Measurements from ENCODE around the gene TEAD3.
A peak's percentile ranks its signal among the peaks of the same experiment; 100 is the strongest.

TEAD3 gene

DNA sequence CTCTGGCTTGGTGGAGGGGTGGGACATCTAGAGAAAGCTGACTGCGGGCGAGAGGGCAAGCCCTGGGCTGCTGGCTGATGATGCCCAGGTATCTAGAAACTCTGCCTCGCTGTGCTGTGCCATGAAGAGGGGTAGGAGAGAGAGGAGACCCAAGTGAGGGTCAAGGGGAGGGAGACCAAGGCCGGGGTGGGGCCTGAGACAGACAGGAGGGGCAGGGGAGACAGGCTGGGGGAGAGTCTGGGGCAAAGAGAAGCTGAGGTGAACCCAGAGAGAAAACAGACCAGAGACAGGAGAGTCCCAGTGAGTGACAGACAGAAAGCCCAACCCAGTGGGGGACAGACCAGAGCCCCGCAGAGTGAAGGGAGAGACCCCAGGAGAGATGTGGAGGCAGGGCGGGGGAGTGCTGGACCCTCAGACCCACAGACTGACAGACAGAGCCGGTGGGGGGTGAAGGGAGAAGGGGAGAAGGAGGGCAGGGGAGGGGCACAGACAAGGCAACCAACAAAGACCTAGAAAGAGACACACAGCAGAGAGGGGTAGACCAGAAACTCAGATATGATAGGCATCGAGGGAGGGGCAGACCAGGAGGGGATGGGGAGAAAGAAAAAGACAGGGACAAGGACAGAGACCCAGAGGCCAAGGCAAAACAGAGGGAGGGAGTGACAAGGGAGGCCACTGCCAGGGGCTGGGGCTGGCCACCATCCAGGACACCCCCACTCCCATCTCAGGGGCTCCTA lies 5.9 kb downstream of the TEAD3 start:
- Mint-ChIP-seq H3K27ac (no peak overlapping the region), H3K9me3 (no peaks in the 10 kb centered on the region), H3K4me3 (no peak overlapping the region), H3K4me1 (ENCODE audit: low read depth) (peaks cover 25% of the 10 kb centered on the region), H3K27me3 (no peaks in the 10 kb centered on the region), H3K36me3 (ENCODE audit: low read depth) (no peaks in the 10 kb centered on the region)
- no peak for DNase-seq

- DNase-seq = no peak
- no peaks in the 10 kb centered on the region for H3K36me3 Mint-ChIP-seq (ENCODE audit: low read depth)
- no peak overlapping the region for H3K4me3 Mint-ChIP-seq
- peaks cover 23% of the 10 kb centered on the region for H3K4me1 Mint-ChIP-seq (ENCODE audit: low read depth)
- H3K27me3 Mint-ChIP-seq = no peaks in the 10 kb centered on the region
- no peak overlapping the region for H3K27ac Mint-ChIP-seq
- H3K9me3 Mint-ChIP-seq = no peaks in the 10 kb centered on the region
Observed at GRCh38 chr6:35489995-35490791, 6.7 kb downstream of the TEAD3 start.

GRCh38 chr6:35489066-35489465 lies 7.8 kb downstream of the TEAD3 start:
- no peaks in the 10 kb centered on the region for H3K36me3 Mint-ChIP-seq (ENCODE audit: low read depth)
- H3K9me3 Mint-ChIP-seq = no peaks in the 10 kb centered on the region
- no peak overlapping the region for H3K27ac Mint-ChIP-seq
- H3K4me3 Mint-ChIP-seq = no peak overlapping the region
- H3K27me3 Mint-ChIP-seq = no peaks in the 10 kb centered on the region
- H3K4me1 Mint-ChIP-seq (ENCODE audit: low read depth) = peaks cover 19% of the 10 kb centered on the region
- DNase-seq = no peak

GRCh38 chr6:35488517-35488862 lies 8.4 kb downstream of the TEAD3 start:
- H3K4me1 Mint-ChIP-seq (ENCODE audit: low read depth) = peaks cover 14% of the 10 kb centered on the region
- H3K9me3 Mint-ChIP-seq = no peaks in the 10 kb centered on the region
- H3K27me3 Mint-ChIP-seq = no peaks in the 10 kb centered on the region
- no peak overlapping the region for H3K27ac Mint-ChIP-seq
- H3K36me3 Mint-ChIP-seq (ENCODE audit: low read depth) = no peaks in the 10 kb centered on the region
- DNase-seq = no peak
- no peak overlapping the region for H3K4me3 Mint-ChIP-seq

DNA sequence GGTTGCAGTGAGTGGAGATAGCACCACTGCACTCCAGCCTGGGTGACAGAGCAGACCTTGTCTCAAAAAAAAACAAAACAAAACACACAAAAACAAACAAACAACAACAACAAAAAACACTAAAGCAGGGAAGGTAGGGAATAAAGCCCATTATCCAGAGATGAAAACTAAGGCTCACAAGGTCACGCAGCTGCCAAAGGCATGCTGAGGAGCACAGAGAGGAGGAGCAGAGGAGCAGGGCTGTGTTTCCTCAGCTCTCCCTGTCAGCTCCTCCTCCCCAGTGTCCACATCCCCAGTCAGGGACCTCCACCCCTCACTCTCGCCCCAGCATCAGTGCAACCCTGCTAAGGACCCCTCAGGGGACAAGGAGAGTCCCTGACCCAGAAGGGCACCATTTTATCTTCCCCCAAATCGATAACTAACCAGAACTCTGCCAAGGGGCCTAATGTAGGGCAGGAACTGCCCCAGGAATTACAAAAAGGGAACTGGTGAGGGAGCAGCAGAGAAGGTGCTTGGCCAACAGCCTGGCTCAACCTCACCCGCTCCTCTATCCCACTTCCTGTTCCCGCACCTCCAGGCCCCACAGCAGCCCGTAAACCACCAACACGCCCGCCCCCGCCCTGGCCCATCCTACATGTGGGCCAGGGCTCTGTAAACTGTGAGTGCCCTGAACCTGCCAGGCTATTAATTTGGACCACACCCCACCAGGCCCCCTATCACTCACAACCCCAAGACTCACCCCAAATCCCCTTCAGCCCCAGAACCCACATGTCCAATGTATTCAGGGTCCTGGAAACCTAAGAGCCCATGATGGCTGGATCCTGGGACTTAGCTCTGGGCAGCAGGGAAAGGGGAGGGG lies 9.0 kb downstream of the TEAD3 start:
- no peak overlapping the region for H3K4me3 Mint-ChIP-seq
- no peak for DNase-seq
- peaks cover 10% of the 10 kb centered on the region for H3K4me1 Mint-ChIP-seq (ENCODE audit: low read depth)
- H3K27ac Mint-ChIP-seq = no peak overlapping the region
- H3K9me3 Mint-ChIP-seq = no peaks in the 10 kb centered on the region
- H3K27me3 Mint-ChIP-seq = no peaks in the 10 kb centered on the region
- no peaks in the 10 kb centered on the region for H3K36me3 Mint-ChIP-seq (ENCODE audit: low read depth)

DNA sequence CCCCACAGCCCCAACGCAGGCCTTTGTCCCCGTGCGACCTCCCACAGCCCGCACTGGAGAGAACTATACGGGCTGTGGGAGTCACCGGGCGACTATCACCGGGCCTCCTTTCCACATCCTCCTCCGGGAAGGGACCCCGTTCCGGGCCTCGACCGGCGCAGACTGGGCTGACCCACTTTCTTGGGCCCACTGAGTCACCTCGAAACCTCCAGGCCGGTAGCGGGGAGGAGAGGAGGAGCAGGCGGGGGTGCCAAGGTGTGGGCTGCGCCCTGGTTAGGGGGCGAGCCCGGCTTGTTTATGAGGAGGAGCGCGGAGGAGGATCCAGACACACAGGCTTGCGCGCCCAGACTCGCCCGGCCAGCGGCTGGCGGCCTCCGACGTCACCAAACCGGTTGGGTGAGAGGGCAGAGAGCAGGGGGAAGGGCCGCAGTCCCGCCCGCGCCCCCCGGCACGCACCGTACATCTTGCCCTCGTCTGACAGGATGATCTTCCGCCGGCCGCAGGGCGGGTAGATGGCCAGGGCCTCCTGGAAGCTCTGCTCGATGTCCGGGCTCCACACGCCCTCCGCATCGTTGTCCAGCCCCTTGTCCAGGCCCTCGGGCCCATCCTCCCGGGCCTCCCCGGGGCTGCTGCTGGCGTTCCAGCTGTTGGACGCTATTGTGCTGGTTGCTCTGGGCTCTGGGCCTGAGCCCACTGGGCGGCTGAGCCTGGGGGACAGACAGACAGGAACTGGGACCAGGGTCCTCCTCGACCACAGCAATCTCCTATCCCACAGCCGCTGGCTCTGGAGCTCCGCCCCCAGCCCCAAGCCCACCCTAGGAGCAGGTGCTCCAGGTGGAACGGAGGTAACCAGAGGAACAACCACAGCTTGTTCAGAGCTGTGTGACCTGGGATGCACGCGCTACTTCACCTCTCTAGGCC lies 10.6 kb downstream of the TEAD3 start:
- peaks cover 7% of the 10 kb centered on the region for H3K4me1 Mint-ChIP-seq (ENCODE audit: low read depth)
- H3K9me3 Mint-ChIP-seq = no peaks in the 10 kb centered on the region
- no peak overlapping the region for H3K4me3 Mint-ChIP-seq
- H3K36me3 Mint-ChIP-seq (ENCODE audit: low read depth) = no peaks in the 10 kb centered on the region
- no peaks in the 10 kb centered on the region for H3K27me3 Mint-ChIP-seq
- no peak overlapping the region for H3K27ac Mint-ChIP-seq
- no peak for DNase-seq

- Mint-ChIP-seq H3K4me1 (ENCODE audit: low read depth) (peaks cover 7% of the 10 kb centered on the region), H3K27me3 (no peaks in the 10 kb centered on the region), H3K9me3 (no peaks in the 10 kb centered on the region), H3K4me3 (no peak overlapping the region), H3K27ac (no peak overlapping the region), H3K36me3 (ENCODE audit: low read depth) (no peaks in the 10 kb centered on the region)
- DNase-seq = no peak
Observed at GRCh38 chr6:35485402-35485877, 11.4 kb downstream of the TEAD3 start.

- Mint-ChIP-seq H3K9me3 (no peaks in the 10 kb centered on the region), H3K4me3 (no peak overlapping the region), H3K36me3 (ENCODE audit: low read depth) (no peaks in the 10 kb centered on the region), H3K27ac (no peak overlapping the region), H3K27me3 (no peaks in the 10 kb centered on the region), H3K4me1 (ENCODE audit: low read depth) (peaks cover 7% of the 10 kb centered on the region)
- DNase-seq = no peak
Observed at GRCh38 chr6:35484921-35485392, 11.9 kb downstream of the TEAD3 start.

DNA sequence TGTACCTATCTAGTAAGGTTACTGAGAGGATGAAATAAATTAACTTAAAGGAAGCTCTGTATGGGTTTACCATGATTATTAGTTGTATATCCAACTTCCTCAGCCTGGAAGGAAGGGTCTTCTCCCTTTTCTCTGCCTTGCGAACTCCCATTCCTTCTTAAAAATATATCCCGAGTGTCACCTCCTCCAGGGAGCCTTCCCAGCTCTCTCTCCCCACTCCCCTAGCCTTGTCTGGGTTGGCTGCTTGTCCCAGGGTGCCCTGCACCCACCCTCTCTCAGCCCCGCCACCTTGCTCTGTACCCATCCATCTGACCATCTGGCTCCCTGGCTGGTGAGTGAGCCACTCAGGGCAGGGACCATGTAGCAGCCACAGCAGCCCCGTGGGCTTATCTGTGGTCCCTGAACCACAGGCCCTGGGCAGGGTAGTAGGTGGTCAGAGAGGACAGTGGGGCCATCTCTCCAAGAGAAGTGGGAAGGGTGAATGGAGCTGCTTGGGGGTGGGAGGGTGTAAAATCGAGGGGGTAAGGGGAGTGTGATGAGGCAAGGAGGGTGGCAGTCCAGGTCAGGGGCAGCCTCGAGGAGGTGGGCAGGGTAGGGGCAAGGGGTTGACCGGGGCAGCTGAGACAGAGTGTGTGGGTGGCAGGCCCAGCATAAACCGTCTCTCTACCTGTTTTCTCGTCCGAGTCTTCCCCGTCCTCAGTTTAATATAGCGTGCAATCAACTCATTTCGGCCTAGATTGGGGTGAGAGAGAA lies 12.8 kb downstream of the TEAD3 start:
- H3K9me3 Mint-ChIP-seq = no peaks in the 10 kb centered on the region
- H3K4me3 Mint-ChIP-seq = no peak overlapping the region
- no peaks in the 10 kb centered on the region for H3K36me3 Mint-ChIP-seq (ENCODE audit: low read depth)
- DNase-seq = no peak
- H3K4me1 Mint-ChIP-seq (ENCODE audit: low read depth) = peaks cover 7% of the 10 kb centered on the region
- H3K27ac Mint-ChIP-seq = no peak overlapping the region
- H3K27me3 Mint-ChIP-seq = no peaks in the 10 kb centered on the region

DNA sequence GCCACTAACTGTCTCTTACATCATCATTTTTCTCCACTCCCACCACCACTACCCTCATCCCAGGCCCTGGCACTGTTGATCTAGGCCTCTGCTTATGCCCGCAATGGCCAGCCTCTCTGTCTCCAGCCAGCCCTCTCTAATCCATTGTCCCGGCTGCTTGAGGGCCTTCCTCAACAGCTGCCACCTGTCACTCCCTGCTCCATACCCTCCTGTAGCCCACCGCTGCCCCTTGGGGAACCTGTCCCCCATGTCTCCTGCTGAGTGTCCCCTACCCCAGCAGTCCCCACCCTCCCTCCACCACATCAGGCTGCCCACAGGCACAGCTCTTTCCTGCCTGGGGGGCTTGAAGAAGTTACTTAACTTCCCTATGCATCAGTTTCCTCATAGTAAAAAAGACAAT lies 13.4 kb downstream of the TEAD3 start:
- Mint-ChIP-seq H3K4me3 (no peak overlapping the region), H3K27me3 (no peaks in the 10 kb centered on the region), H3K4me1 (ENCODE audit: low read depth) (peaks cover 7% of the 10 kb centered on the region), H3K27ac (peak overlapping the region; percentile 41), H3K36me3 (ENCODE audit: low read depth) (no peaks in the 10 kb centered on the region), H3K9me3 (no peaks in the 10 kb centered on the region)
- DNase-seq = no peak

GRCh38 chr6:35483062-35483461 lies 13.8 kb downstream of the TEAD3 start:
- Mint-ChIP-seq H3K9me3 (no peaks in the 10 kb centered on the region), H3K27ac (no peak overlapping the region), H3K4me1 (ENCODE audit: low read depth) (peaks cover 4% of the 10 kb centered on the region), H3K4me3 (no peak overlapping the region), H3K27me3 (no peaks in the 10 kb centered on the region), H3K36me3 (ENCODE audit: low read depth) (no peaks in the 10 kb centered on the region)
- no peak for DNase-seq

- Mint-ChIP-seq H3K4me3 (no peak overlapping the region), H3K27me3 (no peaks in the 10 kb centered on the region), H3K36me3 (ENCODE audit: low read depth) (no peaks in the 10 kb centered on the region), H3K9me3 (no peaks in the 10 kb centered on the region), H3K4me1 (ENCODE audit: low read depth) (no peaks in the 10 kb centered on the region), H3K27ac (peak overlapping the region; percentile 2)
- no peak for DNase-seq
Observed at GRCh38 chr6:35481226-35481625, 15.7 kb downstream of the TEAD3 start.

GRCh38 chr6:35480176-35480575 lies 16.7 kb downstream of the TEAD3 start:
- peaks cover 2% of the 10 kb centered on the region for H3K36me3 Mint-ChIP-seq (ENCODE audit: low read depth)
- H3K9me3 Mint-ChIP-seq = no peaks in the 10 kb centered on the region
- H3K4me3 Mint-ChIP-seq = no peak overlapping the region
- no peaks in the 10 kb centered on the region for H3K27me3 Mint-ChIP-seq
- no peak for DNase-seq
- H3K4me1 Mint-ChIP-seq (ENCODE audit: low read depth) = no peaks in the 10 kb centered on the region
- H3K27ac Mint-ChIP-seq = peak overlapping the region; percentile 38

All from activated T-cell treated with anti-CD3 and anti-CD28 coated beads, Interleukin-2, amount 50 U/mL, for 24 hours (primary cell).